Measurements from ENCODE around the gene ZMAT5.

Gene ZMAT5

GRCh38 chr22:29753808-29754657 lies 12.8 kb downstream of the ZMAT5 start:
- DNase-seq (ENCODE audit: low read depth in 2 of 2) = no peak

GRCh38 chr22:29751669-29752068 lies 15.1 kb downstream of the ZMAT5 start:
- no peak for DNase-seq (ENCODE audit: low read depth in 2 of 2)

- no peak for DNase-seq (ENCODE audit: low read depth in 2 of 2)
Observed at GRCh38 chr22:29750559-29751538, 16.0 kb downstream of the ZMAT5 start.

GRCh38 chr22:29750029-29750428 lies 16.8 kb downstream of the ZMAT5 start:
- no peak for DNase-seq (ENCODE audit: low read depth in 2 of 2)

- DNase-seq (ENCODE audit: low read depth in 2 of 2) = no peak
Observed at GRCh38 chr22:29748248-29748893, 18.4 kb downstream of the ZMAT5 start.

- no peak for DNase-seq (ENCODE audit: low read depth in 2 of 2)
Observed at GRCh38 chr22:29747832-29748231, 19.0 kb downstream of the ZMAT5 start.

- DNase-seq (ENCODE audit: low read depth in 2 of 2) = no peak
Observed at GRCh38 chr22:29744902-29745301, 21.9 kb downstream of the ZMAT5 start.

GRCh38 chr22:29742326-29742725 lies 24.5 kb downstream of the ZMAT5 start:
- DNase-seq (ENCODE audit: low read depth in 2 of 2) = no peak

GRCh38 chr22:29741926-29742325 lies 24.9 kb downstream of the ZMAT5 start:
- no peak for DNase-seq (ENCODE audit: low read depth in 2 of 2)

GRCh38 chr22:29740216-29740615 lies 26.6 kb downstream of the ZMAT5 start:
- DNase-seq (ENCODE audit: low read depth in 2 of 2) = no peak

GRCh38 chr22:29739346-29739875 lies 27.4 kb downstream of the ZMAT5 start:
- DNase-seq (ENCODE audit: low read depth in 2 of 2) = no peak

- no peak for DNase-seq (ENCODE audit: low read depth in 2 of 2)
Observed at GRCh38 chr22:29738118-29738815, 28.5 kb downstream of the ZMAT5 start.

- no peak for DNase-seq (ENCODE audit: low read depth in 2 of 2)
Observed at GRCh38 chr22:29737251-29738117, 29.3 kb downstream of the ZMAT5 start.

- DNase-seq (ENCODE audit: low read depth in 2 of 2) = no peak
Observed at GRCh38 chr22:29735416-29735815, 31.4 kb downstream of the ZMAT5 start.

GRCh38 chr22:29734838-29735237 lies 32.0 kb downstream of the ZMAT5 start:
- no peak for DNase-seq (ENCODE audit: low read depth in 2 of 2)

- DNase-seq (ENCODE audit: low read depth in 2 of 2) = no peak
Observed at GRCh38 chr22:29734406-29734805, 32.4 kb downstream of the ZMAT5 start.

GRCh38 chr22:29733362-29734201 lies 33.2 kb downstream of the ZMAT5 start:
- DNase-seq (ENCODE audit: low read depth in 2 of 2) = no peak

GRCh38 chr22:29732883-29733282 lies 33.9 kb downstream of the ZMAT5 start:
- no peak for DNase-seq (ENCODE audit: low read depth in 2 of 2)
